ENCODE data around the gene SIGLEC7.
"Not testable (repeated sequence)": the region's sequence is repeated elsewhere in the genome, so short reads cannot be mapped to it uniquely, and the experiment has no call there.

SIGLEC7 gene

GRCh38 chr19:51139299-51140014 is 2.6 kb upstream of the SIGLEC7 start:
- DNase-seq: no peak

DNA sequence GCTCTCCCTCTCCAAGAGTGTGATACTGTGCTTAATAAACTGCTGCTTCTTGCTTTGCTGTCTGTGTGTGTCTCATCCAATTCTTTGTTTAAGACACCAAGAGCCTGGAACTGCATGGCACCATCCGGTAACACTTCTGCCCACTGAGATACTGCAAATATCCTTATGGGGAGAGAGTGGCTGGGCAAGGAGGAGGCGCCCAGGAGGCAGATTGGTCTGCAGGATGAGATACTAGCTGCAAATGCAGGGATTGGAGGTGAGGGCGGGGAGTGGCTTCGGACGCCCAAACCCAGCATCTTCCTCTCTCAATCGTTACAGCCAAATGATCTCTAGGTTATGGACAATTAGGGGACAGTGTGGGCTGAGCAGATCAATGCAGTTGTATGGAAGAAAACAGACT is 1.7 kb upstream of the SIGLEC7 start:
- no peak for DNase-seq

GRCh38 chr19:51141181-51141580 is 920 bp upstream of the SIGLEC7 start:
- DNase-seq: no peak

- DNase-seq: not testable (repeated sequence)
Observed at GRCh38 chr19:51142809-51143475, 841 bp downstream of the SIGLEC7 start.

- DNase-seq: no peak
Observed at GRCh38 chr19:51143486-51143885, 1.4 kb downstream of the SIGLEC7 start.

GRCh38 chr19:51144482-51145045 is 2.5 kb downstream of the SIGLEC7 start:
- no peak for DNase-seq

DNA sequence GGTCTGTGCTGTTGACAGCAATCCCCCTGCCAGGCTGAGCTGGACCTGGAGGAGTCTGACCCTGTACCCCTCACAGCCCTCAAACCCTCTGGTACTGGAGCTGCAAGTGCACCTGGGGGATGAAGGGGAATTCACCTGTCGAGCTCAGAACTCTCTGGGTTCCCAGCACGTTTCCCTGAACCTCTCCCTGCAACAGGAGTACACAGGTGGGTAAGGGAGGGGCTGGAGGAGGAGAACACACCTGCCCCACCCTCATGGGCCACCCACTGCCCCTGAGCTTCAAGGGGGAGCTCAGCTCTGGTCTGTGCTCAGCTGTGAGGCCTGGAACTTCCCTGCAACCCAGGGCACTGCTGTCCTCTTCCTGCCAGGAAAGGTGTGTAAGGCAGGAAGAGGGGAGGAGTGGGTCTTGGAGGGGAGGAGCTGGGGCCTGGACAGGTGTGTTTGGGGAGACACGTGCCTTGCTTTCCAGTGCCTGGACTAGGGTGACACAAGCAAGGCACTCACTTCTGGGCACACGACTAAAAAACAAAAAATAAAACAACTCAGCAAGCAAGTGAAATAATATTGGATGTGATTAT is 3.9 kb downstream of the SIGLEC7 start:
- no peak for DNase-seq

DNA sequence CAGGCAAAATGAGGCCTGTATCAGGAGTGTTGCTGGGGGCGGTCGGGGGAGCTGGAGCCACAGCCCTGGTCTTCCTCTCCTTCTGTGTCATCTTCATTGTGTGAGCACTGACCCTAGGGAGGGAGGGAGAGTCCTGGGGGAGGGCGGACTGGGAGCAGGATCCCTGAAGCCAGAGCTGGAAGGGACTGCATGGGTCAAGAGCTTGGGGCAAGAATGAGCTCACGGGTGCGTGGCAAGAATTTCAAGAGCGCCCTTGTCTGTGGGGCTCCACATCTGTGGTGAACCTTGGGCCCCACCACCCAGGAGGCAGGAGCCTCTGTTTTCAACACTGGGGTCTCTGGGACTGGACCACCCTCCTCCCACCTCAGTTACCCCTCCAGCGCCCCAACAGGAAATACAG is 4.7 kb downstream of the SIGLEC7 start:
- DNase-seq: no peak

GRCh38 chr19:51147663-51148062 is 5.6 kb downstream of the SIGLEC7 start:
- DNase-seq: no peak

- DNase-seq: no peak
Observed at GRCh38 chr19:51148580-51148979, 6.5 kb downstream of the SIGLEC7 start.

- DNase-seq: no peak
Observed at GRCh38 chr19:51150627-51151026, 8.5 kb downstream of the SIGLEC7 start.

DNA sequence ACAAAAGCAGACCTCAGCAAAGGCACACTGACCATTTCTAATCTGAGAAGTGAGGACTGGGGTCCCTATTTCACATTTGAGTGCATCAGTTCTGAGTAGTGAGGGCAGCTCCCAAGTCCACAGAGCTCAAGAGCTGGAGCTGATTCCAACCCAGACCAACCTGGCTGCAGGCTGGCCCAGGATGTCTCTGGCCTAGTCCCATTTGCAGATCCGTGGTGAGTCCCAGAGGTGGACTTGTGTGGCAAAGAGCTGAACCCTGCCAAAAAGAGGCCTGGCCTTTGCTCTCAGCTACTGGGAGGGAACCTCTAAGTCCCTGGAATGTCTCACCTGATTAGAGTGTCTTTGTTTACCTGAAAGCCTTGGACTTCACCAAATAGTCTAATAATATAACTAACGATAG is 14.6 kb downstream of the SIGLEC7 start:
- no peak for DNase-seq

DNA sequence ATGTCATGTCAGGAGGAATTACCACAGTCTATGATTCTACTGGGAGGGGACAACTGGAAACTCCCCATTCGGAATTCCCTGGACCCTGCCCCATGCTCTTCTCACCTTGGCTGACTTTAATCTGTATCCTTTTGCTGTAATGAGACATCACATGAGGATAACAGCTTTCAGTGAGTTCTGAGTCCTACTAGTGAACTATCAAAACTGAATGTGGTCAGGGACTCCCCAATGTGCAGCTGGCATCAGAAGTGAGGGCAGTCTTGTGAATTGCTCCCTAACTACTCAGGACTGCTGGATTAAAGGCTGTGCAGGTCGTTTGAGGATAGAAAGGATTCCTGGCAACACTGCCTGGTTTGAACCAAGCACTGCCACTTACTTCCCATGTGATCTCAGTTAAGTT is 15.2 kb downstream of the SIGLEC7 start:
- DNase-seq: no peak

DNA sequence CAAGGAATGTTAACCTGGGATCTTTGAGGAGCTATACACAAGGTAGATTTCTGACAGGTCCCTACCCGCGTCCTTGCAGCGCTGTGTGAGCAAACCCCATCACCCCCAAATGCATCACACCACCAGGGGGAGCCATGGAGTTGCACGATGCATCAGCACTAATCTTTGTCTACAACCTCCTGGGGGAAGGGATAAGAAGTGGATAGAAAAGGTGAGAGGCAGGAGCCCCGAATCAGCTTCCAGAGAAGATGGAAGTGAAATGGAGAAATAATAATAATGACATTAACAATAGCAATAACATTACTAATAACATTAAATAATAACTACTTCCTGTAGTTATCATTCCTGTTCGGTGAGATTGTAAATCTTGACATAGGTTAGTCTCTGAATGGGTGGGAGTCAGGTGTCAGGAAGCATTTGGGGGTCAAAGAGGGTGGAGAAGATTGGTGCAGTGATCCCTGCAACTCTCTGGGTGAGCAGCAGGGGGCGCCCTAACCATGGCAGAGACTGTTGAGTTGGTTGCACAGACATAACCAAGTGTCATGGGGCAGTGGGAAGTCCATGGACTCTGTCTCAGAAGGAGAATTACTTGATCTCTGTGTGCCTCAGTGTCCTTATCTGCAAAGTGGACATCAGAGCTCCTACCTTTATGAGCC is 16.5 kb downstream of the SIGLEC7 start:
- DNase-seq: peak in 1 of 2 experiments; percentile 18

DNA sequence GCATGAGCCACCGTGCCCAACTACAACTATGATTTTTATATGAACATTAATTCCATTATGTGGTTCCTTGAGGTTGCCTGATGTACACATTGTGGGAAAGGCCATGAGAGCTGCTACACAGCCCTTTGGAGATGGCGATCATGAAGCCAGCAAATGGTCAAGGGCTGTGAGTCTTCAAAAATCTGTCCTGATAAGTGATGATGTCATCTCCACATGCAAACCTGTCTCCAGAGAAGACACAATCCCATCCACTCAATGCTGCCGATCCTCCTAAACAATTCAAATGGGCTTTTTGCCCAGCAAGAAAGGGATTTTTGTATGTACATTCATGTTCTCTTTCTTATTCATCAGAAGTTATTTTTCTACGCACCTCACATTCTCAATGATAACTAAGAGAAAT is 17.6 kb downstream of the SIGLEC7 start:
- DNase-seq: no peak

- no peak for DNase-seq
Observed at GRCh38 chr19:51161266-51161665, 19.2 kb downstream of the SIGLEC7 start.

GRCh38 chr19:51161867-51162496 is 19.9 kb downstream of the SIGLEC7 start:
- no peak for DNase-seq

- no peak for DNase-seq
Observed at GRCh38 chr19:51163257-51163656, 21.2 kb downstream of the SIGLEC7 start.

- no peak for DNase-seq
Observed at GRCh38 chr19:51164215-51164614, 22.1 kb downstream of the SIGLEC7 start.

GRCh38 chr19:51166846-51167490 is 24.9 kb downstream of the SIGLEC7 start:
- no peak for DNase-seq

GRCh38 chr19:51168564-51169282 is 26.6 kb downstream of the SIGLEC7 start:
- no peak for DNase-seq

All from NCI-H524 (cell line).